GM12864 (cell line): ENCODE results near the gene NUP214.

Experiments
- DNase-seq: peaks from one replicate; pipeline ENCODE4 v3.0.0-alpha.2; 2011; ENCODE audit warnings: low read depth
- H3K4me3 ChIP-seq: 2 replicates; pipeline ENCODE4 v1.5.1; 2011; ENCODE audit warnings: mild to moderate bottlenecking, low read depth, low read length, control low read depth
- CTCF ChIP-seq: IDR thresholded peaks from 2 replicates; pipeline ENCODE4 v1.5.1; 2011; ENCODE audit warnings: low read depth, mild to moderate bottlenecking, moderate library complexity, low read length, control low read depth, inconsistent platforms; ENCODE audit errors: missing control alignments

NUP214 gene

GRCh38 chr9:131234799-131235479 is 109.6 kb downstream of the NUP214 start:
- no peak for DNase-seq
- no peak for TF ChIP-seq CTCF
- no peak overlapping the region for H3K4me3 ChIP-seq

- no peak for TF ChIP-seq CTCF
- no peak for DNase-seq
- H3K4me3 ChIP-seq, result no peak overlapping the region
Observed at GRCh38 chr9:131235480-131235851, 110.1 kb downstream of the NUP214 start.

- no peak overlapping the region for H3K4me3 ChIP-seq
- TF ChIP-seq CTCF, result no peak
- DNase-seq, result no peak
Observed at GRCh38 chr9:131236161-131236560, 110.8 kb downstream of the NUP214 start.

- no peak for DNase-seq
- no peak overlapping the region for H3K4me3 ChIP-seq
- TF ChIP-seq CTCF, result no peak
Observed at GRCh38 chr9:131236761-131237160, 111.4 kb downstream of the NUP214 start.

GRCh38 chr9:131237291-131237690 is 111.9 kb downstream of the NUP214 start:
- no peak for TF ChIP-seq CTCF
- H3K4me3 ChIP-seq, result no peak overlapping the region
- no peak for DNase-seq

- DNase-seq, result peak; percentile 74
- no peak for TF ChIP-seq CTCF
- no peak overlapping the region; the same call in 1 of the 2 replicates for H3K4me3 ChIP-seq
Observed at GRCh38 chr9:131237931-131238401, 112.6 kb downstream of the NUP214 start.

- no peak for DNase-seq
- no peak overlapping the region for H3K4me3 ChIP-seq
- no peak for TF ChIP-seq CTCF
Observed at GRCh38 chr9:131238402-131239021, 113.1 kb downstream of the NUP214 start.
